Muscle layer of duodenum (tissue), 2 donors: Measurements from ENCODE around the gene DDR2.

Source experiments
- H3K27ac ChIP-seq: one replicate; pipeline ENCODE4 v1.7.0; 2013; ENCODE audit warnings: mild to moderate bottlenecking, low read length
- H3K27me3 ChIP-seq: one replicate; pipeline ENCODE4 v1.7.0; 2013; ENCODE audit warnings: low read depth, mild to moderate bottlenecking, control low read depth, low read length
- H3K36me3 ChIP-seq, 2 donors: one replicate each; pipeline ENCODE4 v1.7.0; 2013; ENCODE audit warnings: low read length in 2 of 2, control low read depth in 1 of 2, mild to moderate bottlenecking in 1 of 2; ENCODE audit not compliant: insufficient read depth in 2 of 2, control insufficient read depth in 1 of 2
- H3K4me1 ChIP-seq, 2 donors: one replicate each; pipeline ENCODE4 v1.7.0; 2013; ENCODE audit warnings: low read length in 2 of 2, mild to moderate bottlenecking in 2 of 2, control low read depth in 1 of 2, moderate library complexity in 1 of 2; ENCODE audit not compliant: insufficient read depth in 2 of 2, control insufficient read depth in 1 of 2
- H3K4me3 ChIP-seq, 2 donors: one replicate each; pipeline ENCODE4 v1.7.0; 2013; ENCODE audit warnings: low read length in 2 of 2, low read depth in 1 of 2, mild to moderate bottlenecking in 1 of 2
- H3K9me3 ChIP-seq, 2 donors: one replicate each; pipeline ENCODE4 v1.7.0; 2013; ENCODE audit warnings: low read length in 2 of 2, control low read depth in 1 of 2, mild to moderate bottlenecking in 1 of 2; ENCODE audit not compliant: control insufficient read depth in 1 of 2
- donor health status: healthy.

The DDR2 gene

DNA sequence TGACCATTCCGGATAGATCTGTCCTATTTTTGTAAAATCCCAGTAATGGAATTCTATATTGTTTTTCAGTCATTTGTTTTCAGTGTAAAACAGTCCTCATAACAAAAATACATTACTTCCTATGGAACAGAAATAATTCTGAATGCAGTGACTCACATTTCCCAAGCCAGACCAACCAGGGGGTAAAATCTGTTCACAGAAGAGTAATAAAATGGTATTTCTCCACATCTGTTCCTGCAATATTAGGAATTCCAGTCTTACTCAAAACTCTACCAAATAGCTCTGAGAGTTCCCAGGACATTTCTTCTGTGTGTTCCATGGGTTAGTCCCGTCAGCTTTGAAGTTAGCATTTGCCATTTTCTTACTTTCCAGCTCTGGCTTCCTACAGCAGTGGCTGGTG lies 2.6 kb upstream of the DDR2 start:
- peak overlapping the region; percentile 94 for H3K27ac ChIP-seq
- H3K36me3 ChIP-seq, result peaks cover 0 to 14% of the 10 kb centered on the region in 2 donors
- H3K9me3 ChIP-seq, result no peaks in the 10 kb centered on the region
- no peak overlapping the region for H3K4me3 ChIP-seq
- H3K4me1 ChIP-seq, result peaks cover 0 to 4% of the 10 kb centered on the region in 2 donors
- no peaks in the 10 kb centered on the region for H3K27me3 ChIP-seq

- Histone ChIP-seq H3K27me3 (no peaks in the 10 kb centered on the region), H3K36me3 (peaks cover 0 to 14% of the 10 kb centered on the region in 2 donors), H3K27ac (peak overlapping the region; percentile 94), H3K4me3 (peak overlapping the region; percentile 71 to 77), H3K4me1 (peaks cover 0 to 4% of the 10 kb centered on the region in 2 donors), H3K9me3 (no peaks in the 10 kb centered on the region)
Measured at GRCh38 chr1:162631546-162632191, 595 bp upstream of the DDR2 start.

DNA sequence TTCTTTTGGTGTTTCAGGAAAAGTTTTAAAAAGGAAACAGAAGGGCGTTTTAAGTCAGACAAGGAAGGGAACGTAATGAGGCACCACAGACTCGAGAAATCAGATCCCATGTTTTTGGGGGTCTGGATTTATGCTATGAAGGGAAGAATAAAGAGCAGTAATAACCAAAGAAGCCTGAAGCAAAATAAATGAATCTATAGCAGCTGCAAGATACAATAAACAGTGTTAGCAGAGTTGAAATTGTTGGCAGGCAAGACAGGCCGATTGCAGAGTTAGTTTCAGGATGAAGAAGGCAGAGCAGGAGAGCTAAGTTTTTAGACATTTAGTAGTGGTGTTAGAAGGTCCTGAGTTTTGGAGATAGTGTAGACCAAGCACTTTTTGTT lies 425 bp downstream of the DDR2 start:
- H3K27me3 ChIP-seq, result no peaks in the 10 kb centered on the region
- H3K4me3 ChIP-seq, result peak overlapping the region; percentile 71 to 77
- peaks cover 0 to 14% of the 10 kb centered on the region in 2 donors for H3K36me3 ChIP-seq
- H3K4me1 ChIP-seq, result peaks cover 0 to 4% of the 10 kb centered on the region in 2 donors
- H3K9me3 ChIP-seq, result no peaks in the 10 kb centered on the region
- peak overlapping the region; percentile 94 for H3K27ac ChIP-seq

GRCh38 chr1:162633081-162633762 lies 958 bp downstream of the DDR2 start:
- Histone ChIP-seq H3K4me1 (peaks cover 0 to 4% of the 10 kb centered on the region in 2 donors), H3K9me3 (no peaks in the 10 kb centered on the region), H3K4me3 (peak overlapping the region; percentile 71 to 77), H3K27ac (peak overlapping the region; percentile 94), H3K27me3 (no peaks in the 10 kb centered on the region), H3K36me3 (peaks cover 0 to 14% of the 10 kb centered on the region in 2 donors)

GRCh38 chr1:162635418-162635817 lies 3.2 kb downstream of the DDR2 start:
- Histone ChIP-seq H3K27ac (peak overlapping the region; percentile 94), H3K27me3 (no peaks in the 10 kb centered on the region), H3K4me1 (peaks cover 0 to 4% of the 10 kb centered on the region in 2 donors), H3K36me3 (peaks cover 0 to 14% of the 10 kb centered on the region in 2 donors), H3K4me3 (peak overlapping the region; percentile 71 to 77), H3K9me3 (no peaks in the 10 kb centered on the region)

DNA sequence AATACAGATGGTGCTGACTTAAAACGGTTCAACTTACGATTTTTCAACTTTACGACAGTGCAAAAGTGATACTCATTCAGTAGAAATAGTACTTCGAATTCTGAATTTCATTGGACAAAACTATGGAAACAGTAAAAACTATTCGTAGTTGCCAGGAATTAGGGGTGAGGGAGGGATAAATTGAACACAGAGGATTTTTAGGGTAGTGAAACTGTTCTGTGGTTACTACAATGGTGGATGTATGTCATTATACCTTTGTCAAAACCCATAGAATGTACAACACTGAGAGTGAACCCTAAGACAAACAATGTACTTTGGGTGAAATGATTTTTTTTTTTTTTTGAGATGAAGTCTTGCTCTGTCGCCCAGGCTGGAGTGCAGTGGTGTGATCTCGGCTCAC lies 7.5 kb downstream of the DDR2 start:
- no peaks in the 10 kb centered on the region for H3K36me3 ChIP-seq

DNA sequence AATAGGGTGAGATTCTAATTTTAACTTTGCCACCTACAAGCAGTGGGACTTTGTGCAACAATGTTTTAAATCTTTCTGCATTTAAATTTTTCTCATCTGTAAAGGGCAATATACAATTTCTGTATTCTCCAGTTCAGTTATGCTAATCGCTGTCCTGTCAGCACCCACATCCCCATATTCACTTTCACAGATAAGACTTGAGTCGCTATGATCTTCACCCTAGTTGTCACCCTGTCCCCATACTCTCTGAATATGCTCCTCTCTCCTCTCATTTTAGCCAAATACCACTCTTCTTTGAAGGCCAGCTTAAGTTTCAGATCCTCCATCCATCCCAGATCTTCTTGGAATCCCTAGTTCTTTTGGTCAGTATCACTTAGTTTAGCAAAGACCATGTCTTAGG lies 8.8 kb downstream of the DDR2 start:
- Histone ChIP-seq H3K27me3 (no peaks in the 10 kb centered on the region), H3K36me3 (no peaks in the 10 kb centered on the region), H3K4me1 (peaks cover 0 to 5% of the 10 kb centered on the region in 2 donors), H3K9me3 (no peaks in the 10 kb centered on the region), H3K4me3 (no peak overlapping the region), H3K27ac (no peak overlapping the region)

More for the DNA sequence above, 7.5 kb downstream of the DDR2 start:
- Histone ChIP-seq H3K4me1 (peaks cover 0 to 5% of the 10 kb centered on the region in 2 donors), H3K4me3 (no peak overlapping the region), H3K9me3 (no peaks in the 10 kb centered on the region), H3K27ac (no peak overlapping the region), H3K27me3 (no peaks in the 10 kb centered on the region)

DNA sequence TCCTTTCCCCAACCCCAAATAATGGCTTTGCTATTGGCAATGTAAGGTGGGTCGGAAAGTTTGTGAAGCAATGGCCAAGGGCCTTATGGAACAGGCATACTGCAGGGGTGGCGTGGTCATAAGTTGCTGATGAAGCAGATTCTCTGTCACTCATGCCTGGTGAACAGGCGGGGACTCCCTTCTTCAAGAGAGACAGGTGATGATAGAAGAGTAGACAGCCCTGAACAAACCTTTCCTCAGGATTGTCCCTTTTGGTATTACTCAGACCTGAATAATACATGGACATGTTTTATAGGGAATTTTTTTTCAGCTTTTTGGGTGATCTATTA lies 12.7 kb downstream of the DDR2 start:
- Histone ChIP-seq H3K4me1 (peaks cover 0 to 26% of the 10 kb centered on the region in 2 donors), H3K4me3 (no peak overlapping the region), H3K27ac (no peak overlapping the region), H3K36me3 (no peaks in the 10 kb centered on the region), H3K9me3 (no peaks in the 10 kb centered on the region), H3K27me3 (no peaks in the 10 kb centered on the region)

GRCh38 chr1:162645666-162646065 lies 13.4 kb downstream of the DDR2 start:
- no peak overlapping the region for H3K27ac ChIP-seq
- no peak overlapping the region for H3K4me3 ChIP-seq
- no peaks in the 10 kb centered on the region for H3K9me3 ChIP-seq
- peaks cover 0 to 26% of the 10 kb centered on the region in 2 donors for H3K4me1 ChIP-seq
- no peaks in the 10 kb centered on the region for H3K27me3 ChIP-seq
- no peaks in the 10 kb centered on the region for H3K36me3 ChIP-seq

GRCh38 chr1:162649583-162649982 lies 17.3 kb downstream of the DDR2 start:
- Histone ChIP-seq H3K27ac (no peak overlapping the region), H3K4me1 (peaks cover 0 to 26% of the 10 kb centered on the region in 2 donors), H3K4me3 (no peak overlapping the region), H3K9me3 (no peaks in the 10 kb centered on the region), H3K36me3 (no peaks in the 10 kb centered on the region), H3K27me3 (no peaks in the 10 kb centered on the region)

GRCh38 chr1:162654915-162655620 lies 22.8 kb downstream of the DDR2 start:
- Histone ChIP-seq H3K27ac (peak overlapping the region; percentile 45), H3K36me3 (peaks cover 5 to 6% of the 10 kb centered on the region in 2 donors), H3K4me3 (no peak overlapping the region), H3K4me1 (peaks cover 0 to 30% of the 10 kb centered on the region in 2 donors), H3K27me3 (no peaks in the 10 kb centered on the region), H3K9me3 (no peaks in the 10 kb centered on the region)
